Left lung (tissue), 10 donors: Measurements from ENCODE around the gene TSSK6. TPM values are rescaled to one million over a fixed set of nuclear protein-coding genes. Genes with fewer than 3 reads are reported as not detected.

Experiments used
- ATAC-seq: fragments of 200-7000 bp; cut with Tn5 transposase; one replicate; pipeline ENCODE4 v1.9.1; 2020; ENCODE audit warnings: moderate library complexity
- DNase-seq, 4 donors: peaks; one replicate each; pipeline ENCODE4 v3.0.0-alpha.2; 2013 to 2020
- H3K27ac ChIP-seq, 2 donors: fragments of 200-600 bp; sonication (generic) in 1 of 2; one replicate each; pipeline versions ENCODE4 v1.5.0 to v1.8.0; 2020 to 2021
- H3K27me3 ChIP-seq, 2 donors: fragments of 200-600 bp; sonication (generic) in 1 of 2; one replicate each; pipeline versions ENCODE4 v1.5.0 to v1.8.0; 2020 to 2021
- H3K36me3 ChIP-seq, 2 donors: fragments of 200-600 bp; sonication (generic) in 1 of 2; one replicate each; pipeline versions ENCODE4 v1.5.0 to v1.8.0; 2020 to 2021
- H3K4me1 ChIP-seq, 2 donors: fragments of 200-600 bp; one replicate each; pipeline ENCODE4 v1.8.0; 2021
- H3K4me3 ChIP-seq, 2 donors: fragments of 200-600 bp; sonication (generic) in 1 of 2; one replicate each; pipeline versions ENCODE4 v1.5.0 to v1.8.0; 2020 to 2021; ENCODE audit warnings: mild to moderate bottlenecking in 1 of 2
- H3K9me3 ChIP-seq, 2 donors: fragments of 200-600 bp; sonication (generic) in 1 of 2; one replicate each; pipeline versions ENCODE4 v1.5.0 to v1.8.0; 2020 to 2021
- CTCF ChIP-seq, 2 donors: fragments of 200-600 bp; sonication (generic) in 1 of 2; IDR thresholded peaks; one replicate each; pipeline versions ENCODE4 v1.5.0 to v1.8.0; 2021; ENCODE audit warnings: antibody characterized with exemption in 2 of 2
- intact Hi-C, 2 donors: fragments of 100-400 bp; cut with DNase I; formaldehyde crosslinking; loops; one replicate each; pipeline versions ENCODE4 v1.11.2 to v1.14.2; 2022
- polyA plus RNA-seq, 6 donors: library from polyadenylated mRNA; unstranded; fragments of 120-200 nt; gene quantifications; one replicate each; pipeline ENCODE4 v1.2.1, GENCODE V29; 2013; ENCODE audit not compliant: insufficient read length in 6 of 6
- total RNA-seq, 2 donors: library from RNA; stranded (reverse); fragmentation: NEBNext Ultra II Directional; extraction: Animal tissue kit (Norgen Biotek cat#: 25700); gene quantifications; one replicate each; pipeline ENCODE4 v1.2.1, GENCODE V29; 2021
- donor health status: DM: no; HTN: yes; CAD: no.
- donor health status: DM: no; HTN: no; CAD: no.

Gene TSSK6
- total and polyA plus RNA-seq, 8 donors, result 0.67 to 1.4 (median 1.2) TPM

GRCh38 chr19:19544257-19544953 is 29.1 kb upstream of the TSSK6 start:
- no peak overlapping the region for H3K4me3 ChIP-seq
- peaks cover 7 to 26% of the 10 kb centered on the region in 2 donors for H3K4me1 ChIP-seq
- ATAC-seq (no peak), DNase-seq (no peak)
- H3K9me3 ChIP-seq, result no peaks in the 10 kb centered on the region
- H3K27me3 ChIP-seq, result peaks cover 19 to 94% of the 10 kb centered on the region in 2 donors
- TF ChIP-seq CTCF (IDR thresholded peaks at IDR 0.05), result no peak
- no peak overlapping the region for H3K27ac ChIP-seq
- H3K36me3 ChIP-seq, result no peaks in the 10 kb centered on the region
- intact Hi-C loops, result no loop called here

- no peaks in the 10 kb centered on the region for H3K9me3 ChIP-seq
- no peak overlapping the region for H3K27ac ChIP-seq
- ATAC-seq, result no peak
- intact Hi-C loops, result no loop called here
- peaks cover 7 to 30% of the 10 kb centered on the region in 2 donors for H3K4me1 ChIP-seq
- H3K36me3 ChIP-seq, result no peaks in the 10 kb centered on the region
- DNase-seq, result no peak
- H3K4me3 ChIP-seq, result no peak overlapping the region
- H3K27me3 ChIP-seq, result peaks cover 23 to 94% of the 10 kb centered on the region in 2 donors
- TF ChIP-seq CTCF (IDR thresholded peaks at IDR 0.05), result no peak
Observed at GRCh38 chr19:19543640-19544039, 28.3 kb upstream of the TSSK6 start.

- Histone ChIP-seq H3K36me3 (no peaks in the 10 kb centered on the region), H3K27ac (peak overlapping the region in 1 of 2 donors; percentile 41), H3K4me1 (peaks cover 12 to 36% of the 10 kb centered on the region in 2 donors), H3K9me3 (no peaks in the 10 kb centered on the region), H3K4me3 (no peak overlapping the region), H3K27me3 (peaks cover 28 to 94% of the 10 kb centered on the region in 2 donors)
- TF ChIP-seq CTCF (IDR thresholded peaks at IDR 0.05), result no peak
- intact Hi-C loops, result no loop called here
- DNase-seq (no peak), ATAC-seq (no peak)
Observed at GRCh38 chr19:19543101-19543500, 27.8 kb upstream of the TSSK6 start.

GRCh38 chr19:19542507-19542906 is 27.2 kb upstream of the TSSK6 start:
- H3K4me1 ChIP-seq, result peaks cover 16 to 39% of the 10 kb centered on the region in 2 donors
- DNase-seq (no peak), ATAC-seq (no peak)
- TF ChIP-seq CTCF (IDR thresholded peaks at IDR 0.05), result no peak
- intact Hi-C loops, result no loop called here
- no peaks in the 10 kb centered on the region for H3K36me3 ChIP-seq
- H3K9me3 ChIP-seq, result no peaks in the 10 kb centered on the region
- peaks cover 33 to 95% of the 10 kb centered on the region in 2 donors for H3K27me3 ChIP-seq
- peak overlapping the region in 1 of 2 donors; percentile 41 for H3K27ac ChIP-seq
- no peak overlapping the region for H3K4me3 ChIP-seq

- H3K27ac ChIP-seq, result no peak overlapping the region
- no peak for DNase-seq
- peaks cover 33 to 95% of the 10 kb centered on the region in 2 donors for H3K27me3 ChIP-seq
- ATAC-seq, result no peak
- H3K4me1 ChIP-seq, result peaks cover 16 to 39% of the 10 kb centered on the region in 2 donors
- intact Hi-C loops, result no loop called here
- H3K36me3 ChIP-seq, result no peaks in the 10 kb centered on the region
- TF ChIP-seq CTCF (IDR thresholded peaks at IDR 0.05), result no peak
- H3K9me3 ChIP-seq, result no peaks in the 10 kb centered on the region
- H3K4me3 ChIP-seq, result peak overlapping the region in 1 of 2 donors; percentile 34
Observed at GRCh38 chr19:19541616-19542015, 26.3 kb upstream of the TSSK6 start.
